Measurements from ENCODE around the gene KRTAP1-5.

- no peak for TF ChIP-seq CTCF (IDR thresholded peaks at IDR 0.05)
- no peak for TF ChIP-seq EZH2 (IDR thresholded peaks at IDR 0.05; ENCODE audit: borderline replicate concordance, insufficient read depth, low read depth, low read length, poor library complexity, severe bottlenecking)
These were observed 22.1 kb upstream of the KRTAP1-5 start for GRCh38 chr17:41049110-41049509.

Data from B cell (primary cell).